Measurements from ENCODE around the gene RPIA. TPM values are rescaled to one million over a fixed set of nuclear protein-coding genes. Genes with fewer than 3 reads are reported as not detected.
A peak's percentile ranks its signal among the peaks of the same experiment; 100 is the strongest.

Gene RPIA
- polyA plus RNA-seq, 4 donors, result 32.0 to 35.6 (median 33.4) TPM

- DNase-seq (ENCODE audit: low read depth in 4 of 4, low spot score in 2 of 4), result no peak
These were observed 8.1 kb upstream of the RPIA start for GRCh38 chr2:88683160-88684021.

- no peak for DNase-seq (ENCODE audit: low read depth in 4 of 4, low spot score in 2 of 4)
These were observed 7.0 kb upstream of the RPIA start for GRCh38 chr2:88684519-88684918.

GRCh38 chr2:88686320-88686719 lies 5.2 kb upstream of the RPIA start:
- DNase-seq (ENCODE audit: low read depth in 4 of 4, low spot score in 2 of 4), result no peak

- no peak for DNase-seq (ENCODE audit: low read depth in 4 of 4, low spot score in 2 of 4)
These were observed 4.1 kb upstream of the RPIA start for GRCh38 chr2:88687384-88687783.

GRCh38 chr2:88690591-88691338 lies 708 bp upstream of the RPIA start:
- no peak for DNase-seq (ENCODE audit: low read depth in 4 of 4, low spot score in 2 of 4)

- no peak for DNase-seq (ENCODE audit: low read depth in 4 of 4, low spot score in 2 of 4)
These were observed 714 bp downstream of the RPIA start for GRCh38 chr2:88692187-88692586.

- DNase-seq (ENCODE audit: low read depth in 4 of 4, low spot score in 2 of 4), result no peak
These were observed 2.5 kb downstream of the RPIA start for GRCh38 chr2:88693911-88694414.

GRCh38 chr2:88696611-88697010 lies 5.1 kb downstream of the RPIA start:
- no peak for DNase-seq (ENCODE audit: low read depth in 4 of 4, low spot score in 2 of 4)

GRCh38 chr2:88697370-88698026 lies 6.0 kb downstream of the RPIA start:
- DNase-seq (ENCODE audit: low read depth in 4 of 4, low spot score in 2 of 4), result no peak

- no peak for DNase-seq (ENCODE audit: low read depth in 4 of 4, low spot score in 2 of 4)
These were observed 6.5 kb downstream of the RPIA start for GRCh38 chr2:88698027-88698413.

- no peak for DNase-seq (ENCODE audit: low read depth in 4 of 4, low spot score in 2 of 4)
These were observed 7.2 kb downstream of the RPIA start for GRCh38 chr2:88698498-88699233.

- no peak for DNase-seq (ENCODE audit: low read depth in 4 of 4, low spot score in 2 of 4)
These were observed 15.5 kb downstream of the RPIA start for GRCh38 chr2:88707003-88707402.

GRCh38 chr2:88709181-88709631 lies 17.7 kb downstream of the RPIA start:
- no peak for DNase-seq (ENCODE audit: low read depth in 4 of 4, low spot score in 2 of 4)

GRCh38 chr2:88711289-88711688 lies 19.8 kb downstream of the RPIA start:
- DNase-seq (ENCODE audit: low read depth in 4 of 4, low spot score in 2 of 4), result no peak

- DNase-seq (ENCODE audit: low read depth in 4 of 4, low spot score in 2 of 4), result no peak
These were observed 20.4 kb downstream of the RPIA start for GRCh38 chr2:88711897-88712296.

- DNase-seq (ENCODE audit: low read depth in 4 of 4, low spot score in 2 of 4), result no peak
These were observed 21.9 kb downstream of the RPIA start for GRCh38 chr2:88713408-88713807.

- no peak for DNase-seq (ENCODE audit: low read depth in 4 of 4, low spot score in 2 of 4)
These were observed 23.2 kb downstream of the RPIA start for GRCh38 chr2:88714667-88715066.

GRCh38 chr2:88720399-88720798 lies 28.9 kb downstream of the RPIA start:
- DNase-seq (ENCODE audit: low read depth in 4 of 4, low spot score in 2 of 4), result no peak

- no peak for DNase-seq (ENCODE audit: low read depth in 4 of 4, low spot score in 2 of 4)
These were observed 29.8 kb downstream of the RPIA start for GRCh38 chr2:88721268-88721667.

GRCh38 chr2:88724643-88725332 lies 33.3 kb downstream of the RPIA start:
- peak in 1 of 4 donors; percentile 16 for DNase-seq (ENCODE audit: low read depth in 4 of 4, low spot score in 2 of 4)

Data from left renal cortex interstitium (tissue), 4 donors.